Peyer's patch (tissue), 4 donors: Measurements from ENCODE around the gene TNFRSF8. TPM values are rescaled to one million over a fixed set of nuclear protein-coding genes. Genes with fewer than 3 reads are reported as not detected.

Source experiments
- DNase-seq, 3 donors: peaks; one replicate each; pipeline ENCODE4 v3.0.0-alpha.2; 2017 to 2019
- H3K27ac ChIP-seq, 4 donors: fragments of 200-600 bp; sonication (generic); one replicate each; pipeline ENCODE4 v1.5.1; 2016 to 2019
- H3K27me3 ChIP-seq, 2 donors: fragments of 200-600 bp; sonication (generic); one replicate each; pipeline ENCODE4 v1.5.1; 2019
- H3K36me3 ChIP-seq, 3 donors: fragments of 200-600 bp; sonication (generic); one replicate each; pipeline ENCODE4 v1.5.1; 2016 to 2019
- H3K4me1 ChIP-seq, 4 donors: fragments of 200-600 bp; sonication (generic); one replicate each; pipeline ENCODE4 v1.5.1; 2016 to 2019
- H3K4me3 ChIP-seq, 4 donors: fragments of 200-600 bp; sonication (generic); 1 replicate in 3 of 4; 2 replicates in 1 of 4; pipeline ENCODE4 v1.5.1; 2016 to 2019; ENCODE audit warnings: mild to moderate bottlenecking in 1 of 4
- H3K9me3 ChIP-seq, 4 donors: fragments of 200-600 bp; sonication (generic); one replicate each; pipeline ENCODE4 v1.5.1; 2016 to 2019; ENCODE audit warnings: mild to moderate bottlenecking in 1 of 4
- POLR2A ChIP-seq, 2 donors: fragments of 450-650 bp; IDR thresholded peaks; one replicate each; pipeline ENCODE4 v1.5.1; 2017; ENCODE audit warnings: antibody characterized with exemption in 2 of 2, mild to moderate bottlenecking in 2 of 2, moderate library complexity in 2 of 2
- total RNA-seq, 4 donors: library from RNA; depleted of rRNA; stranded (reverse); fragments of >200 nt; gene quantifications; one replicate each; pipeline ENCODE4 v1.1.0, GENCODE V29; 2016
- TF ChIP-seq, protein P1 (sequence below), 6 experiments: fragments of 450-650 bp in 4 of 6; fragments of 200-600 bp in 2 of 6; sonication (generic) in 1 of 6; IDR thresholded peaks; one replicate each; pipeline ENCODE4 v1.5.1; 2017 to 2019; ENCODE audit warnings: antibody characterized with exemption in 6 of 6, mild to moderate bottlenecking in 3 of 6, moderate library complexity in 1 of 6

Gene TNFRSF8
- total RNA-seq, 4 donors from 2014 or later: not detected

DNA sequence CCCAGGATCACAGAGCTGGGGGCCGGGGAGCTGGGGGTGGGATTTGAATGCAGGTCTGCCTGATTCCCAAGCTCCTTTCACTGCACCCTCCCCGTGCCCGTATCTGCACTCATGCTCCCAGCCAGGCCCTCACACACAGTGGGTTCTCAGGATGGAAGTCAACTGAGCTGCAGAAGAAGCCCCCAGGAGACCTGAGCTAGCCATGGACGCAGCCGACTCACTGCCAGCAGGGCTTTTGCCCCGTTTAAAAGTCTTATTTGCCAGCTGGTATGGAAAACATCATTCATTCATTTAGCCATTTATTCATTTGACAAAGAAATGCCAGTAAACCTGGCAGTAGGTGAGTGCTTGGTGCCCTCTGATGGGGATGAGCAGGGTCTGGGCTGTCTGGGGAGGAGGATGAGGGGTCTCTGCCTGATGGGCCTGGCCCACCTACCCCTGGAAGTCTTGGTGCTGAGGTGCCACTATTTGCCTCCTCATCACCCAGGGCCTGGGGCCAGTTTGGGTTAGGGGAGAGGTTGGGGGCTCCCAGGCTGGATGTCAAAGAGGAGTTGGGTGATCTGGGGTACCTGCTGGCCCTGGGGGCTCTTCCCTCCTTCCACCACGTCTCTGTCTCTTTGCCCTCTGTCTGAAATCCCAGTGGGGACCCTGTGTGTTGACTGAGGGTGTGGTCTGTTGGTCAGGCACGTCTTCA, 106.5 kb downstream of the TNFRSF8 start:
- Histone ChIP-seq H3K27me3 (no peaks in the 10 kb centered on the region), H3K27ac (peak overlapping the region; percentile 15 to 99 (median 95)), H3K4me3 (peak overlapping the region in 2 of 4 donors; percentile 97 to 98), H3K4me1 (peaks cover 1 to 53% (median 29%) of the 10 kb centered on the region in 4 donors), H3K36me3 (no peaks in the 10 kb centered on the region), H3K9me3 (no peaks in the 10 kb centered on the region)
- TF ChIP-seq, protein P1, sequence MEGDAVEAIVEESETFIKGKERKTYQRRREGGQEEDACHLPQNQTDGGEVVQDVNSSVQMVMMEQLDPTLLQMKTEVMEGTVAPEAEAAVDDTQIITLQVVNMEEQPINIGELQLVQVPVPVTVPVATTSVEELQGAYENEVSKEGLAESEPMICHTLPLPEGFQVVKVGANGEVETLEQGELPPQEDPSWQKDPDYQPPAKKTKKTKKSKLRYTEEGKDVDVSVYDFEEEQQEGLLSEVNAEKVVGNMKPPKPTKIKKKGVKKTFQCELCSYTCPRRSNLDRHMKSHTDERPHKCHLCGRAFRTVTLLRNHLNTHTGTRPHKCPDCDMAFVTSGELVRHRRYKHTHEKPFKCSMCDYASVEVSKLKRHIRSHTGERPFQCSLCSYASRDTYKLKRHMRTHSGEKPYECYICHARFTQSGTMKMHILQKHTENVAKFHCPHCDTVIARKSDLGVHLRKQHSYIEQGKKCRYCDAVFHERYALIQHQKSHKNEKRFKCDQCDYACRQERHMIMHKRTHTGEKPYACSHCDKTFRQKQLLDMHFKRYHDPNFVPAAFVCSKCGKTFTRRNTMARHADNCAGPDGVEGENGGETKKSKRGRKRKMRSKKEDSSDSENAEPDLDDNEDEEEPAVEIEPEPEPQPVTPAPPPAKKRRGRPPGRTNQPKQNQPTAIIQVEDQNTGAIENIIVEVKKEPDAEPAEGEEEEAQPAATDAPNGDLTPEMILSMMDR (IDR thresholded peaks at IDR 0.05): no peak
- TF ChIP-seq POLR2A (IDR thresholded peaks at IDR 0.05): no peak
- no peak for DNase-seq

DNA sequence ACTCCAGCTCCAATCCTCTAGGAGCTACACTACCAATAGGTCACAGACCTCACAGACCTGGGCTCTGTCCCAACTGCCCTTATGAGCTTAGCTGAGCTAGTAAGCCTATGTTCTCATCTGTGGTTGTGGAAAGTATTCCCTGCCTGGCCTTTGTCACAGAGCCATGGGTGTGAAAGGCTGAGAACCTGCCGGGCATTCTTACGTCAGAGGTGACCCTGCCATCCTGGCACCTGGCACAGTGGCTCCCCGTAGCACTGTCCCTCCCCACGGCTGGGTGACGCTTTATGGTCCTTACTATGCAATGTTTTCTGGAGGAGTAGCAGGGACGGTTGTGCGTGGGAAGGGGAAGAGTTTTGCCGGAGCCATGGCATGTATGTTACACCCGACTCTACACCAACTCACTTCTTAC, 107.2 kb downstream of the TNFRSF8 start:
- Histone ChIP-seq H3K27me3 (no peaks in the 10 kb centered on the region), H3K36me3 (no peaks in the 10 kb centered on the region), H3K4me3 (no peak overlapping the region), H3K4me1 (peaks cover 3 to 60% (median 36%) of the 10 kb centered on the region in 4 donors), H3K9me3 (no peaks in the 10 kb centered on the region), H3K27ac (peak overlapping the region; percentile 15 to 99 (median 76))
- TF ChIP-seq, protein P1 (IDR thresholded peaks at IDR 0.05): no peak
- TF ChIP-seq POLR2A (IDR thresholded peaks at IDR 0.05): peak in 1 of 2 donors; percentile 36
- peak in 2 of 3 donors; percentile 76 to 79 for DNase-seq

DNA sequence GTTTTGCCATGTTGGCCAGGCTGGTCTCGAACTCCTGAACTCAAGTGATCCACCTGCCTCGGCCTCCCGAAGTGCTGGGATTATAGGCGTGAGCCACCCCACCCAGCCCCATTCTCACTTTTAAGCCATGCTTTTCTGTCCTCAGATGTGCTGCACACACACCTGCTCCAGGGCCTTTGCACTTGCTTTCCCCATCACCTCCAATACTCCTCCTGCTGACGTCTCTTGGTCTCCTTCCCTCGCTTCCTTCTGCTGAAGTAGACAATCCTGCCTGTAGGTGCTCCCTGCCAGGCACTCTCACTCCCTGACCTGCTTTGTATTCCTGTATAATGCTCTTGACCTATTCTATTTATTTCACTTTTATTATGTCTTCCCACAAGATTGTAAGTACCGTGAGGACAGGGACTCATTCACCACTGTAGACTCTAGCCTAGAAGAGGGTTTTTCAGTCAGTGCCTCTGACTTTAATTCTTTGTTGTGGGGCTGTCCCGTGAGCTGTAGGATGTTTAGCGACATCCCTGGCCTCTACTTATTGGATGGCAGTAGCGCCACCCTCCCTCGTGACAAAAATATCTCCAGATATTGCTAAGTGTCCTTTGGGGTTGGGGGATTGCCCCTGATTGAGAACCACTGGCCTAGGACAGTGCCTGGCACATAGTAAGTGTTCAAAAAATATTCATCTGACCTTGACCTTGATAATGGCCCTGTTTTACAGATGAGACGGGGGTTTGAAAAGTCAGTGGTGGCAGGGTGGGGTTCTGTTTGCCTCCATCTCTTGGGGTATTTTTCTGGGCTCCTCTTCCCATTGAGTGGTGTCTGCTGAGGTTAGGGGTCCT, 108.3 kb downstream of the TNFRSF8 start:
- Histone ChIP-seq H3K27ac (peak overlapping the region; percentile 77 to 99 (median 84)), H3K4me3 (no peak overlapping the region), H3K9me3 (no peaks in the 10 kb centered on the region), H3K36me3 (no peaks in the 10 kb centered on the region), H3K4me1 (peaks cover 3 to 62% (median 40%) of the 10 kb centered on the region in 4 donors), H3K27me3 (no peaks in the 10 kb centered on the region)
- DNase-seq: no peak
- TF ChIP-seq POLR2A (IDR thresholded peaks at IDR 0.05): no peak
- TF ChIP-seq, protein P1 (IDR thresholded peaks at IDR 0.05): no peak

DNA sequence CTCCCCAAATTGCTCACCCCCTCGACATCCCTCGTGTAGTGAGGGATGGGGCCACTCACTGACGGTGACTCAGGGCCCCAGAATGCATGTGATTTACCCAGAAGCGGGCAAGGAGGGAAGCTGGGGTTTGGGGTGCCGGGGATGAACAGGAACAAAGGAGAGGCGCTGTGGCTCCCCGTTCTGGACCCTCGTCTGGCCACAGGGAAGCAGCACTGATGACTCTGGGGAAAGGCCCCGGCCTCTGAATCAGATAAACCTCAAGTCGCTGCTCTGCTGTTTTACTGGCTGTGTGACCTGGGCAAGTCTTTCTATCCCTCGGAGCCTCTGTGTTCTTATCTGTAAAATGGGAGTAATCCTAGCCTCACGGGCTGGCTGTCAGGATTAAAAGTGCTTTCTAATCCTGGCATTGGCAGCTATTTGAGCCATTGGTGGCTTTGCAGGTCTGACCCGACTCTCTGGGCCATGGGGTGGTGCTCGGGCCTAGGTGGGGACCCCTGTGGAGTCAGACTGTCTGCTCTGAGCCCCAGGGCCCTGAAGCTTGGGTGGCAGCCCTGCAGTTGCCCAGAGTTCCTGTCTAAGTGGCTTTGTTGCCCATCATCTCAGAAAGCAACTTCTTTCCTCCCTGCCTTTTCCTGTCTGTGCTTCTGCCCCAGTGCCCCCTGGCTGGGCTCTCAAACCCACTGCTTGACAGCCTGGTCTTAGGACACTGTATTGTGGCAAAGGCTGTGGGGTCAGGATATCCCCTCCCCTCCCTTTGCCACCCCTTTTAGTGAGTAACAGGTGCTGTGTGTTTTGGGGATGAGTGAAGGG, 109.1 kb downstream of the TNFRSF8 start:
- TF ChIP-seq POLR2A (IDR thresholded peaks at IDR 0.05): no peak
- TF ChIP-seq, protein P1 (IDR thresholded peaks at IDR 0.05): no peak
- Histone ChIP-seq H3K27me3 (no peaks in the 10 kb centered on the region), H3K27ac (peak overlapping the region; percentile 77 to 99 (median 84)), H3K36me3 (no peaks in the 10 kb centered on the region), H3K4me1 (peaks cover 3 to 68% (median 44%) of the 10 kb centered on the region in 4 donors), H3K9me3 (no peaks in the 10 kb centered on the region), H3K4me3 (no peak overlapping the region)
- DNase-seq: no peak

DNA sequence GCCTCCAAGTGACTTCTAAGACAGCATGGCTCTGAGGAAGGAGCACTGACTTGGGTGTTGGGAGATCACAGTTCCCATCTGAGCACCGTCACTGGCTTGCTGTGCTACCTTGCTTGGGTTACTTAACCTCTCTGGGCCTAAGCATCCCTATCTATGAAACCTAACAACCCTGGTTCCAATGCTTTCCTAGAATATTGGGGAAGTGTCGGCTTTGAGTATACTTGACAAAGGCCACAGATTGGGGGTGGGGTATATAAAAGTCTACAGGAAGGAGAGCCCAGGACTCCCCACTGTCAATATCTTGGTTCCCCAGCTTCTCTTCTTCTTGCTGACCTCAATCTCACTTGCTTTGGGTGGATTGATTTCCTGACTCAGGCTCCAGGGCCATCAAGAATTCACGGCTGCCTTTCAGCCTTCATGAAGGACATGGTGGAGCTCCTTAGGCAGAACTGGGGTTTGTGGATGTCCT, 110.0 kb downstream of the TNFRSF8 start:
- Histone ChIP-seq H3K27ac (peak overlapping the region; percentile 77 to 99 (median 84)), H3K9me3 (no peaks in the 10 kb centered on the region), H3K36me3 (no peaks in the 10 kb centered on the region), H3K27me3 (no peaks in the 10 kb centered on the region), H3K4me3 (peak overlapping the region in 2 of 4 donors; percentile 16 to 18), H3K4me1 (peaks cover 4 to 72% (median 52%) of the 10 kb centered on the region in 4 donors)
- no peak for DNase-seq
- TF ChIP-seq, protein P1 (IDR thresholded peaks at IDR 0.05): no peak
- TF ChIP-seq POLR2A (IDR thresholded peaks at IDR 0.05): no peak
